ENCODE measurements around the gene TFR2.

- TF ChIP-seq POLR2A (IDR thresholded peaks at IDR 0.05) (no peak), CTCF (IDR thresholded peaks at IDR 0.05) (no peak)
Measured at GRCh38 chr7:100600730-100601038, 40.7 kb downstream of the TFR2 start.

Data from Peyer's patch (tissue), 4 donors.